Liver (tissue), 9 donors: ENCODE data around the gene ZNF655. TPM values are rescaled to one million over a fixed set of nuclear protein-coding genes. Genes with fewer than 3 reads are reported as not detected.

ENCODE experiments used
- DNase-seq: peaks from one replicate; pipeline ENCODE4 v3.0.0-alpha.2; 2017; ENCODE audit warnings: low spot score
- H3K27ac ChIP-seq, 2 donors: one replicate each; pipeline ENCODE4 v1.7.0; 2013; ENCODE audit warnings: inconsistent platforms in 2 of 2, low read length in 2 of 2, control low read depth in 1 of 2, low read depth in 1 of 2, mild to moderate bottlenecking in 1 of 2
- H3K27me3 ChIP-seq, 4 donors: one replicate each; pipeline versions ENCODE4 v1.6.1 to v1.7.0; 2013; ENCODE audit warnings: low read length in 3 of 4, inconsistent platforms in 1 of 4, mild to moderate bottlenecking in 1 of 4, moderate library complexity in 1 of 4; ENCODE audit not compliant: control insufficient read depth in 4 of 4, insufficient read depth in 4 of 4
- H3K36me3 ChIP-seq, 4 donors: one replicate each; pipeline versions ENCODE4 v1.6.1 to v1.7.0; 2013; ENCODE audit warnings: low read length in 3 of 4, mild to moderate bottlenecking in 3 of 4, low read depth in 1 of 4, moderate library complexity in 1 of 4; ENCODE audit not compliant: control insufficient read depth in 4 of 4, insufficient read depth in 3 of 4
- H3K4me1 ChIP-seq, 4 donors: one replicate each; pipeline versions ENCODE4 v1.6.1 to v1.7.0; 2013; ENCODE audit warnings: low read length in 3 of 4, mild to moderate bottlenecking in 3 of 4, moderate library complexity in 1 of 4; ENCODE audit not compliant: control insufficient read depth in 4 of 4, insufficient read depth in 4 of 4
- H3K4me3 ChIP-seq, 3 donors: one replicate each; pipeline versions ENCODE4 v1.6.1 to v1.7.0; 2013; ENCODE audit warnings: low read length in 3 of 3, control low read depth in 1 of 3, low read depth in 1 of 3, mild to moderate bottlenecking in 1 of 3
- H3K9ac ChIP-seq, 2 donors: one replicate each; pipeline ENCODE4 v1.7.0; 2013; ENCODE audit warnings: low read length in 2 of 2, mild to moderate bottlenecking in 2 of 2, moderate library complexity in 2 of 2, control low read depth in 1 of 2, low read depth in 1 of 2
- H3K9me3 ChIP-seq, 4 donors: one replicate each; pipeline versions ENCODE4 v1.6.1 to v1.7.0; 2013; ENCODE audit warnings: low read length in 3 of 4; ENCODE audit not compliant: control insufficient read depth in 4 of 4
- ATF3 ChIP-seq: IDR thresholded peaks from 2 replicates; pipeline ENCODE4 v1.6.1; 2016; ENCODE audit warnings: antibody characterized with exemption
- CTCF ChIP-seq: fragments of 150-350 bp; IDR thresholded peaks from 2 replicates; pipeline ENCODE4 v1.5.1; 2017; ENCODE audit warnings: improper control_type of control experiment, low read depth, low read length; ENCODE audit not compliant: missing input control
- EGR1 ChIP-seq, 2 donors: IDR thresholded peaks; 2 replicates each; pipeline ENCODE4 v1.6.1; 2016 to 2018; ENCODE audit warnings: antibody characterized with exemption in 2 of 2, low read depth in 2 of 2
- FOXA1 ChIP-seq: IDR thresholded peaks from 2 replicates; pipeline ENCODE4 v1.6.1; 2016; ENCODE audit warnings: antibody characterized with exemption
- FOXA2 ChIP-seq: IDR thresholded peaks from 2 replicates; pipeline ENCODE4 v1.6.1; 2016; ENCODE audit warnings: antibody characterized with exemption
- GABPA ChIP-seq, 2 donors: IDR thresholded peaks in 1 of 2; conservative IDR thresholded peaks in 1 of 2; 2 replicates each; pipeline ENCODE4 v1.6.1; 2016; ENCODE audit warnings: antibody characterized with exemption in 2 of 2, mild to moderate bottlenecking in 1 of 2, moderate library complexity in 1 of 2
- HNF4G ChIP-seq: IDR thresholded peaks from 2 replicates; pipeline ENCODE4 v1.6.1; 2016; ENCODE audit warnings: antibody characterized with exemption
- JUND ChIP-seq, 2 donors: IDR thresholded peaks; 2 replicates each; pipeline ENCODE4 v1.6.1; 2016; ENCODE audit warnings: antibody characterized with exemption in 2 of 2
- NR2F2 ChIP-seq: IDR thresholded peaks from 2 replicates; pipeline ENCODE4 v1.6.1; 2016; ENCODE audit warnings: antibody characterized with exemption
- RAD21 ChIP-seq, 2 donors: IDR thresholded peaks; 2 replicates each; pipeline ENCODE4 v1.6.1; 2016; ENCODE audit warnings: antibody characterized with exemption in 2 of 2, mild to moderate bottlenecking in 2 of 2
- RXRA ChIP-seq, 2 donors: IDR thresholded peaks; 2 replicates each; pipeline ENCODE4 v1.6.1; 2017 to 2018; ENCODE audit warnings: antibody characterized with exemption in 2 of 2, mild to moderate bottlenecking in 1 of 2
- TAF1 ChIP-seq: conservative IDR thresholded peaks from 2 replicates; pipeline ENCODE4 v1.6.1; 2016; ENCODE audit warnings: antibody characterized with exemption, mild to moderate bottlenecking
- YY1 ChIP-seq: IDR thresholded peaks from 2 replicates; pipeline ENCODE4 v1.6.1; 2016; ENCODE audit warnings: antibody characterized with exemption, mild to moderate bottlenecking
- ZBTB33 ChIP-seq: IDR thresholded peaks from 2 replicates; pipeline ENCODE4 v1.6.1; 2016; ENCODE audit warnings: antibody characterized with exemption
- WGBS: extraction: QIAGEN DNeasy Blood & Tissue Kit; methylation state at CpG from one replicate; pipeline ENCODE4 v1.1.7; 2013; 5-methylcytosine and 5-hydroxymethylcytosine counted together
- polyA plus RNA-seq, 2 donors: library from polyadenylated mRNA; stranded (reverse) in 1 of 2; unstranded in 1 of 2; fragments of 200-250 nt in 1 of 2; fragments of >200 nt in 1 of 2; fragmentation: Nextera tagmentation in 1 of 2; extraction: Ambion mirVana in 1 of 2; gene quantifications; one replicate each; pipeline versions ENCODE4 v1.2.1 to v1.2.3, GENCODE V29; 2013 to 2015
- total RNA-seq, 2 donors: library from RNA; depleted of rRNA; stranded (reverse); fragments of >200 nt; gene quantifications; one replicate each; pipeline ENCODE4 v1.2.3, GENCODE V29; 2014
- TF ChIP-seq, protein P1 (sequence below): IDR thresholded peaks from 2 replicates; pipeline ENCODE4 v1.6.1; 2016; ENCODE audit warnings: antibody characterized with exemption
- TF ChIP-seq, protein P2 (sequence below): IDR thresholded peaks from 2 replicates; pipeline ENCODE4 v1.6.1; 2016; ENCODE audit warnings: antibody characterized with exemption, mild to moderate bottlenecking
- donor health status: healthy.
- donor health status: healthy.
- donor health status: healthy.
- donor health status: healthy.
- donor health status: healthy.

Gene ZNF655
- total and polyA plus RNA-seq, 4 donors, result 15.9 to 59.7 (median 32.4) TPM

- H3K36me3 ChIP-seq, result peaks cover 10 to 48% (median 46%) of the 10 kb centered on the region in 4 donors
- H3K27me3 ChIP-seq, result no peaks in the 10 kb centered on the region
- H3K4me1 ChIP-seq, result peaks cover 3 to 14% (median 9%) of the 10 kb centered on the region in 4 donors
- H3K9me3 ChIP-seq, result no peaks in the 10 kb centered on the region
- no peak overlapping the region for H3K27ac ChIP-seq
- TF ChIP-seq FOXA1 (no peak), YY1 (no peak), NR2F2 (no peak), ATF3 (no peak), ZBTB33 (no peak), CTCF (no peak), TAF1 (no peak), FOXA2 (no peak), JUND (IDR thresholded peaks at IDR 0.05) (no peak), GABPA (IDR thresholded peaks at IDR 0.05 in 1 of 2, conservative IDR thresholded peaks at IDR 0.05 in 1 of 2) (no peak), HNF4G (no peak), EGR1 (IDR thresholded peaks at IDR 0.05; ENCODE audit: low read depth in 2 of 2) (no peak), RAD21 (IDR thresholded peaks at IDR 0.05) (no peak), RXRA (IDR thresholded peaks at IDR 0.05) (no peak)
- TF ChIP-seq, protein P1, sequence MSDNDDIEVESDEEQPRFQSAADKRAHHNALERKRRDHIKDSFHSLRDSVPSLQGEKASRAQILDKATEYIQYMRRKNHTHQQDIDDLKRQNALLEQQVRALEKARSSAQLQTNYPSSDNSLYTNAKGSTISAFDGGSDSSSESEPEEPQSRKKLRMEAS, result no peak
- TF ChIP-seq, protein P2, sequence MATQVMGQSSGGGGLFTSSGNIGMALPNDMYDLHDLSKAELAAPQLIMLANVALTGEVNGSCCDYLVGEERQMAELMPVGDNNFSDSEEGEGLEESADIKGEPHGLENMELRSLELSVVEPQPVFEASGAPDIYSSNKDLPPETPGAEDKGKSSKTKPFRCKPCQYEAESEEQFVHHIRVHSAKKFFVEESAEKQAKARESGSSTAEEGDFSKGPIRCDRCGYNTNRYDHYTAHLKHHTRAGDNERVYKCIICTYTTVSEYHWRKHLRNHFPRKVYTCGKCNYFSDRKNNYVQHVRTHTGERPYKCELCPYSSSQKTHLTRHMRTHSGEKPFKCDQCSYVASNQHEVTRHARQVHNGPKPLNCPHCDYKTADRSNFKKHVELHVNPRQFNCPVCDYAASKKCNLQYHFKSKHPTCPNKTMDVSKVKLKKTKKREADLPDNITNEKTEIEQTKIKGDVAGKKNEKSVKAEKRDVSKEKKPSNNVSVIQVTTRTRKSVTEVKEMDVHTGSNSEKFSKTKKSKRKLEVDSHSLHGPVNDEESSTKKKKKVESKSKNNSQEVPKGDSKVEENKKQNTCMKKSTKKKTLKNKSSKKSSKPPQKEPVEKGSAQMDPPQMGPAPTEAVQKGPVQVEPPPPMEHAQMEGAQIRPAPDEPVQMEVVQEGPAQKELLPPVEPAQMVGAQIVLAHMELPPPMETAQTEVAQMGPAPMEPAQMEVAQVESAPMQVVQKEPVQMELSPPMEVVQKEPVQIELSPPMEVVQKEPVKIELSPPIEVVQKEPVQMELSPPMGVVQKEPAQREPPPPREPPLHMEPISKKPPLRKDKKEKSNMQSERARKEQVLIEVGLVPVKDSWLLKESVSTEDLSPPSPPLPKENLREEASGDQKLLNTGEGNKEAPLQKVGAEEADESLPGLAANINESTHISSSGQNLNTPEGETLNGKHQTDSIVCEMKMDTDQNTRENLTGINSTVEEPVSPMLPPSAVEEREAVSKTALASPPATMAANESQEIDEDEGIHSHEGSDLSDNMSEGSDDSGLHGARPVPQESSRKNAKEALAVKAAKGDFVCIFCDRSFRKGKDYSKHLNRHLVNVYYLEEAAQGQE, result no peak
- WGBS, result 96% methylated on average over 7 of the region's 7 CpGs
- no peak overlapping the region for H3K4me3 ChIP-seq
- DNase-seq, result no peak
- H3K9ac ChIP-seq, result no peak overlapping the region
Measured at GRCh38 chr7:99560834-99561736, 2.6 kb downstream of the ZNF655 start.
